GM19025 (cell line): ENCODE data around the gene OXSM.
A peak's percentile ranks its signal among the peaks of the same experiment; 100 is the strongest.

Source experiments
- ATAC-seq: cut with Tn5 transposase; IDR thresholded peaks from one replicate; pipeline ENCODE4 v1.9.1; 2021; ENCODE audit warnings: mild to moderate bottlenecking, low read depth, moderate library complexity; ENCODE audit not compliant: unreplicated experiment

Gene OXSM

DNA sequence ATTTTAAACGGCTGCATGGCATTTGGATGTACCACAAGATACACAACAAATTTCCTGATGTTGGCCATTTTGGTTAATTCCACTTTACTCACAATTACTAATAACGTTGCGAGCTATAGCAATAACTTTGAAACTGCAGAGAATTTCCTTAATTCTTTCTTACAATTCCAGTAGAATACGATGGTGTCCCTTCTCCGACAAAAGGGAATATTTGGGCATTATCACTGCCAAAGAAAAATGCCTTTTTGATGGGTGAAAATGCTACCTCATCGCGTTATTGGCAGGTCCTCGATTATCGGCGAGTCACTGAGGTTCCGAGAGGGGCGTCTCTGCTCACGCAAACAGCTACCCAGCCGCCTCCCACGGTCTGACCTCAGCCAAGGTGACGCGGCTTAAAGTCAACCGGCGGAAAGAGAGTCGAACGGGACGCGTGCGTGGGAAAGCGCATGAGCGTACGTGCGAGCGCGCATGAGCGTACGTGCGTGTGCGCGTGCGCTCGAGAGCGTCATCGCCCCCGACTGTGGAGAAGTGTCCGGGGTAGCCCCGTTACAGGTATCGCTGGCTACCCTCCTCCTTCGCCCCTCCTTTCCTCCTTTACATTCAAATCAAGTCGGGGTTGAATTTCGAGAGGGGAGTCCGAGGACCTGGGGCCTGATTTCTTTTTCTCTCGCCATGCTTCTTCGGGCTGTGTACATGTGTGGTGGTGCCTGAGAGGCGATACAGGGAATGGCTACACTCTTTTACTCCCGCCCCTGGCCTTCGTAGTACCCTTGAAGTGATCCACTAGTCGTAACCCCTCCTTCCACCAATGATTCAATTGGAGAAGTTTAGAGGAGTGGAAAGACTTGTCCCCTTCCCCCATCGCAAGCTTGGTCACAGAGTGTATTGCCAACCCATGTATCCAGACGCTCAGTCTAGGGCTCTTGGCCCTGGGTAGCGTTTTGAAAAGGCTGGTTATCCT, at the start of gene OXSM:
OXSM (plus strand) TSS at position 495 of the 961 bp plus-strand sequence. CDS start 931 bp downstream, outside the sequence.
- ATAC-seq: peak; percentile 93

DNA sequence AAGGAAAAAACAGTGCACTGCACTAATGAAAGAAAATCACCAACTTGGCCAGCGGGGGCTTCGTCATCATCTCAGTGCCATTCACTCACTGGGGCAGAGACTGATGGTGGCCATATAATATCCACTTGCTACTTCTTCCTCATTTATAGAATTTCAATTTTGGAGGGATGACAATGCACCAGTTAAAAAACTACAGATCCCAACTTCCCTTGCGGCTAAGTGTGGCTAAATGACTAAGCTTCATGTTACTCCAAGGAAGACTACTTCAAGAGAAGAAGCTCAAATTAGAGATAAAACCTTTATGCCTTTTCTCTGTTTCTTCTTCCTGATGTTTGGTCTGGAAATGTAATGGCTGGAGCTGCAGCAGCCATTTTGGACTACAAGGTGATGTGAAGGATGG, 45.4 kb upstream of the OXSM start:
- no peak for ATAC-seq

DNA sequence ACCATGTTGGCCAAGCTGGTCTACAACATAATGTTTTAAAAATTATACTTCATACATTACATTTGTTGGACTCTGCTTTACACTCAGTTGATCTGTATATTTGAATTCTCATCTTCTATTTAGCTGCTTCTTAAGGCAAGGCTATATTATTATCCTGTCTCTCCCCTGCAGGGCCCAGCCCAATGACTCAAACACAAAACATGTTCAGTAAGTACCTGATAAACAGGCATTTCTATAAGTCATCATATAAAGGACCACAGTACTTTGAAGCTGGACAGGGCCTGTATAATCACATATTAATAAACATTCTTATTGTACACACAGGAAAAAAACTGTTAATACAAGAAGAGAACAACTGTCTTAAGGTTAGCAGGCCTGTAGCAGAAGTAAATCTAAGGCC, 42.9 kb upstream of the OXSM start:
- no peak for ATAC-seq

DNA sequence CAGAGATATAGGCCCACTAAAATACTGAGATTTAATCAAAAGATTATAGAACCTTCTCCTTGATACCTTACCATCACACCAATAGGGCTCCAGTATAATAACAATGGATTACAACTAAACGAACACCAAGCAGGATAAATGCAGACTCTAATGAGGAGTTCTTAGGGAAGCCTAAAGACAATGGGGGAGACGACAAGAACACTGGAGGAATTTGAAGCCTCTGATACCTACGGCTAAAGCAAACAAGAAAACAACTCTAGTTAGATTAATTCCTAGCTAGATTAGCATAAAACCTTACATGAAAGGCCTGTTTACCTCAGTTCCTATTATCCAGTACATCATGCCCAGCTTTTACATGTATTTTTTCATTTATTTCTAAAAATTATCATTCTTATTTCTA, 41.7 kb upstream of the OXSM start:
- ATAC-seq: no peak

DNA sequence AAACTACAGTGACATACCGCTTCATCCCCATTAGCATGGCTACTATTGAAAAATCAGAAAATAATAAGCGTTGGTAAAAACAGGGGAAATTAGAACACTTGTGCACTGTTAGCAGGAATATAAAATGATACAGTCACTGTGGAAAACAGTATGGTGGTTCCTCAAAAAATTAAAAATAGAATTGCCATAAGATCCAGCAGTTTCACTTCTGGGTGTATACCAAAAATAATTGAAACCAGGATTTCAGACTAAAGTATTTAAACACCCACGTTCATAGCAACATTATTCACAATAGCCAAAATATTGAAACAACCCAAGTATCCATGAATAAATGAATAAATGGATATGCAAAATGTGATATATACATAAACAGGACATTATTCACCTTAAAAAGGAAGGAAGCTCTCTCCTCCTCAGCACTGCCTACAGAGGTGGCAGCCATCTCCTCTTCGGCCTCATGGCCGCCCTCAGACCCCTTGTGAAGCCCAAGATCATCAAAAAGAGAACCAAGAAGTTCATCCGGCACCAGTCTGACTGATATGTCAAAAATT, 40.8 kb upstream of the OXSM start:
- ATAC-seq: no peak

DNA sequence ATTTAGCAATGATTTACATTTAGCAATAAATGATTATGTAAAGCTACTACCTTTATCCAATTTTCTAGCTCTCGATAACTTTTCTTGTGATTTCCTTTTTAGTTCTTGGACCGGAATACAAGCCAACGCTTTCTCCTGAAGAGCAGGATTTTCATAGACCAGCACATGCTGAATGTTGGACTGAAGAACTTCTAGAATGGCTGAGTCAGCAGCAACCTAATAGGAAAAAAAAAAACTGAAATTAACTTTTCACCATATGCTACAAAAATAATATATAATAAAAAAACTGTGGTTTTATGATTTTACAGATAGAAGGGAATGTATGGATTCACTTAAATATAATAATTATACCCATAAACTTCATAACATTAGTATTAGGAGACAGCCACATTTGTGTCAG, 38.8 kb upstream of the OXSM start:
- no peak for ATAC-seq

DNA sequence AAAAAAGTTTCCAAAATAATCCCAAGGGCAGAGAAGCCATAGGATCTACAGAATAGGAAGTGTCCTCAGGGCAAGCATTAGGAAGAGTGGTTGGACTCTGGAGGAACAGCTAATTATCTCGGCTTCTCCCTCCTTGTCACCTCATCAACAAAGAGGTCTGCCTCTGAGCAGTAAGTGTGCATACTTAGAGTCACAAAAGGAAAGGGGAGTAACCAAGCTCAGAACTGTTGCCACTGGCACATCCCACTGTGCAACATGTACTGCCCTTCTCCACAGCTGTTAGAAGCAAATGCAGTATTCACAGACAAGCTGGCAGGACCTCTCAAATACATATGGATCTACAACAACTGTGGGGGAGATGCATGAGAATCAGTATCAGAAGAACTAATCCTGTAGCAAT, 38.2 kb upstream of the OXSM start:
- no peak for ATAC-seq

DNA sequence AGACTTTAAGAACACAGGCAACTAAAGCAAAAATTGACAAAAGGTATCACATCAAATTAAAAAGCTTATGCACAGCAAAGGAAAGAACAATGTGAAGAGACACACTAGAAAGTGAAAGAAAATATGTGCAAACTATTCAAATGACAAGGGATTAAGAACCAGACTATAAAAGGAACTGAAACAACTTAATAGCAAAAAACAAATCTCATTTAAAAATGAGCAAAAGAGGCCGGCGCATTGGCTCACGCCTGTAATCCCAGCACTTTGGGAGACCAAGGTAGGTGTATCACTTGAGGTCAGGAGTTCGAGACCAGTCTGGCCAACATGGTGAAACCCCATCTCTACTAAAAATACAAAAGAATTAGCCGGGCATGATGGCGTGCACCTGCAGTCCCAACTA, 21.0 kb upstream of the OXSM start:
- ATAC-seq: peak; percentile 88

DNA sequence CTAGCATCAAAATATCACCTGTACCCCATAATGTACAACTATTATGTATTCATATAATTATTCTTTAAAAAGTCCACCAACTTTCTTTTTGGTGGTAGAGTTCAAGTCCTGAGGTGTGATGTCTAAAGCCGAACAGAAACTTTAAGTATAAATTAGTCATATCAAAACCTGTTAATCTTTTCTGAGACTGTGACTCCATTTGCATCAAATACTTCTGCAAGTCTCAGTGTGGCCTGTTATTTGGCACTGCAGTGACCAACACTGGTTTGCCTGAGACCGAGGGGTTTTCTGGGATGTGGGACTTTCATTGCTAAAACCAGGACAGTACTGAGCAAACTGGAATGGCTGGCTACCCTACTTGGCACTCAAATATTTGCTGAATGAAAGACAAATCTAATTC, 14.0 kb upstream of the OXSM start:
- peak; percentile 53 for ATAC-seq

DNA sequence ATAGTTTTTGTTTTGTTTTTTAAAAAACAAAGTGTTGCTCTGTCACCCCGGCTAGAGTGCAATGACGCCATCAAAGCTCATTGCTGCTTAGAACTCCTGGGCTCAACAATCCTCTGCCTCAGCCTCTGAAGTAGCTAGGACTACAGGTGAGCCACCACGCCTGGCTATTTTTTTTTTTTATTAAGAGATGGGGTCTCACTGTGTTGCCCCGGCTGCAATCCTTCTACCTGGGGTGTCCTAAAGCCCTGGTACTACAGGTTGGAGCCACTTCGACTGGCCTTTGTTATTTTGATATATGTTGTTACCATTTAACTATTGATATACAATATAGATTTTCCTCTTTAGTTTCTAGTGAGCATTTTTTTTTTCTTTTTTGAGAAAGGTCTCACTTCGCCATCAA, 9.3 kb upstream of the OXSM start:
- no peak for ATAC-seq

DNA sequence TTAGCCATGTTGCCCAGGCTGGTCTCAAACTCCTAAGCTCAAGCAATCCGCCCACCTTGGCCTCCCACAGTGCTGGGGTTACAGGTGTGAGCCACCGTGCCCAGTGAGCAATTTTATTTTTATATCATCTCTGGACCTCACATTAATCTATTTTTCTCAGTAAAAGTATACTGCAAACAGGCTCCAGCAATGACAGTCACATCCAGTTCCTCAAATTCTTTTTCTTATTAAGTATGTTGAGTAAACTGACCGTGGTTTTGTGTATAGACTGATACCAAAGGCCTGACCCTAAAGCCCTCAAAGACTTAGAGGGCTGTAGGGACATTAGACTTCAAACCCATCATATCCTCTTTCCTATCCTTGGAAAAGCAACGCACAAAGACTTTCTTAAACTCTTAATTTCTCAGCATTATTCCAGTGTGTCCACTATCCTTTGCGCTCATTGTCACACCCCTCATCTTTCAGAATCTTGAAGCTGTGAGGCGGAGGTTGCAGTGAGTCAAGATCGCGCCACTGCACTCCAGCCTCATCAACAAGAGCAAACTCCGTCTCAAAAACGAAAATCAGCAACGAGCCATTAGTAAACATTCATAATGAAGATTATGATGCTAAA, 8.6 kb upstream of the OXSM start:
- ATAC-seq: peak; percentile 0

DNA sequence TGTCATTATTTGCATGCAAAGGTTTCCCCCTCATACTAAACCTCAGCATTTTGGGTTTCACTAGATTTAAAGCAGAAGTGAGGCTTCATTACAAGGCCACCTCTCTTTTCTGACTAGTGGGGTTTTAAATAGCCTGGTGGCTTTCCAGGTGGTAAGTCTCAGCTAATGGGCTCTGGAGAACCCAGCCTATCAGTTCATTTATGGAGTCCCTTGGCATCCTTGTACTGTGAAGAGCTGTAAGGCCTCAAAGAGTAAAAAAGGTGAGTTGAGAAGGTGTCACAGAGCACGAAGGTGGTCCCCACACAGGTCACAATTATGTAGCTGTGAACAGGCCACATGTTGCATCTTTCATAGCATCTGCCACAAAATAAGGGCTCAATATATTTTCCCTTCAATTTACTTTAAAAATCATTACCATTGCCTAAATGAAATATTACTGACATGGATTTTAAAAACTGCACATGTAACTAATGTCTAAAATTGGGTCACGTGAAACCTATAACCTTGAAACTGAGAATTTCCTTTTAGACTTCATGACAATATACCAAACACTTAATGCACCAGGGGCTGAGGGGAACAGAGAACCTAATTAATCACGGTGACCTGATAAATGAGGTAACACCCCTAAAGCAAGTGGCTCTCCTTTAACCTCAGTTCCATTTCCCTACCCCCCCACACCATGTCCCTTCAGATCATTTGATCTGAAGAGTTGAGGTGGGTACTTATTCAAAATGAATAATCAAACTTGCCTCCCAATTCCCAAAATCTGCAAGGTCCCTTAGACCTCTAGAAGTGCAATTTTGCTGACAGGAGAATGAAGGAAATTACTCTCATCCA, 7.9 kb upstream of the OXSM start:
- ATAC-seq: peak; percentile 38

DNA sequence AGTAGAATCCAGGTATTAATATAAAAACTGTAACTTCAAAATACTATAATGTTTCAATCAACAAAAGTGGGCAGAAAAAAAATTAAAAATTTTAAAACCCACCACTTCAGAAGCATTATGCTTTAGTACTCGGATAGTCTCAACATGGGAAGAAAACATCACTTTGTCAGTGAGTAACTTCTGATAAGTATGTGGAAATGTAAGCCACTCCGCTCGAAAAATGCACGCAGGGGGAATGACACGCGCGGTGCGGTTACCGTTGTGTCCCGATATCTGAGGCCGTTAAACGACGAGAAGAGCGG, 7.3 kb upstream of the OXSM start:
- no peak for ATAC-seq

DNA sequence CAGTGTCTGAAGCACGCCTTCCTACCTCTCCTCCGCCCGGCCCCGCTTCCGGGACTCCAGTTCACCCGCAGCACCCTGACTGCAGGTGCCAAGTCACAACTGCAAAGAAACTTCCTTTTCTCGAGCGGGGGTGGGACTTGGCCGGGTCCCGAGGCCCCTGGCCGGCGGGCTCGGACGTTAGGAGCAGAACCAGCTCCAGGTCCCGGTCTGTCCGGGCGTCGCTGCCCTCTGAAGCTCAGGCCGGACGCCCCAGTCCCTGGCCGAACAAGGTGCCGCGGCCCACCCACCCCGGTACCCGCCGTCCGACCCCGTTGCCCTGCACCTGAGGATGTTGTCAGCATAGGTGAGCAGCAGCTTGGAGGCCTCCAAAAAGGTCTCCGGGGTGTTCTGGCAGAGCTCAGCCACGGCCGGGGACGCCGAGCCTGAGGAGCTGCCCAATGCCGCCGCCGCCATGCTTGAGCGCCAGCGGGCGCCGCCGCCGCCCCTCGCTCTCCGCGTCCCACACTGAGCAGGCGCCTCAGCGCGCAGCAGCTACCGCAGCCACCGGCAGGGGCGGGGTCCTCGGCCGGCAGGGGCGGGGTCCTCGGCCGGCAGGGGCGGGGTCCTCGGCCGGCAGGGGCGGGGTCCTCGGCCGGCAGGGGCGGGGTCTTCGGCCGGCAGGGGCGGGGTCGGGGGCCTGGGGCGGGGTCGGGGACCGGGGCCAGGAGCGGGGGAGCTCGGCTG, 6.8 kb upstream of the OXSM start, which contains the start of gene NGLY1:
NGLY1 (minus strand) TSS at position 506 of the 723 bp plus-strand sequence; CDS start at position 453, 53 bp downstream.
- peak; percentile 79 for ATAC-seq

DNA sequence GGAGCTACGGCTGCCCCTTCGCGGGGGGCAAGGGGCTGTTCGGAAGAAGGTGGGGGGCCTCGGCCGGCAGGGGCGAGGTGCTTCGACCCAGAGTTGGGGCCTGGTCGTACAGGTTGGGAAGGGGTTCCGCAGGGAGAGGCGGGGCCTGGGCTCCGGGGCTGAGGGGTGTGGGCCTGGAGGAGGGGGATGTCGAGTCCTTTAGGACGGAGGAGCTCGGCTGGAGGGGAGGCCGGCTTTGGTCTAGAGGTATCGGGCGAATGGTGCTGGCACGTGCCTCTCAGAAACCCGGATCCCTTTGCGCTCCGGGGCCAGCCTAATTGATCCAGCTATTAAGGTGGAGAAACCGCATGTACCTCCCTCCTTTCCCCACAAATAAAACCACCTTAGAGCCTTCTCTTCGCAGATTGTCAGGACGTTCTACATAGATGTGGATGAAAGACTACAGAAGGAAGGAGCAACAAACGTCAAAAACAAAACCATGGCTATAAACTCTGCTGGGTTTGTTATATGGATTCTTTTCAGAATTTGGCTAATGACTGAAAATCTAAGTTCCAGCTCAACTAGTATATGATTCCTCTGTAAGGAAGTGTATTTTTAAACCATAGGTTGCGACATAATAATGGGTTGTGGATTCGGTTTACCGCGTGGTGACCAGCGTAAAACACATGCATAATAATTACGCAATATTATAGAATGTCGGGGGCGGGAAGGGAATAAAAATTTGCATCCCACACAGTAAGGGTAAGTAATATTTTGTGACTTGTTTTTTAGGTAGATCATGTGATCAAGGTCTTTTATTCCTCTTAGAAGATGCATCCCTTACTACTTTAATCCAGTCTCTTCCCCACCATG, 6.0 kb upstream of the OXSM start:
- peak; percentile 18 for ATAC-seq

DNA sequence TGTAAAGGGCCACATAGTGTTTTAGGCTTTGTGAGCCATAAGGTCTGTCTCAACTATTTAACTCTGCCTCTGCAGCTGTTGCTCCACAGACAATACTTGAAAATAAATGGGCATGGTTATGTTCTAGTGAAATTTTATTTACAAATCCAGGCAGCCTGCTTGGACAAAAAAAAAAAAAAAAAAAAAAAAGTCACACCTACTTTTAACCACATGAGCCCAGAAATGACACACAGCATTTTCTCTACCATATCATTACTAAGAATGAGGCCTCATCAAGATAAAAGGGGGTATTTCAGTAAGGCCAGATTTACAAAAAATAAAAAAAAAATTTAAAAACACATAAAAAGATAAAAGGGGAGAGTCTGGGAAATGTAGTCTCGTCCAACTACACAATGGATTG, 4.9 kb upstream of the OXSM start:
- no peak for ATAC-seq

DNA sequence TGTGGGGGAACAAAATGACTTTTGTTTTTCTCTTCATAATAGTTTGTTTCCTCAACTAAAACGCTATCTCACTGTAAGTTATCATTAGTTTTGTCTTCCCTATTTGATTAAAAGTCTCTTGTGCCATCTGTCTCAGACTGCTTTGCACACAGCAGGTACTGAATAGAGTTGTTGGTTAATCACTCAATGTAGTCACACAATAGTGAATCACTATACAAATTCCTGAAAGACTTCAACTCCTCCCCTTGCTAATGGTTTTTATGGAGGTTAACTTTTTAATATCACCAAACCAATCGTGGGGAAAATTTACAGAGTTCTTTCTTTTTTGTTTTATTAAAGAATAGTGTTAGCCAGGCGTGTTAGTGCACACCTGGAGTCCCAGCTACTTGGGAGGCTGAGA, 4.1 kb upstream of the OXSM start:
- no peak for ATAC-seq

DNA sequence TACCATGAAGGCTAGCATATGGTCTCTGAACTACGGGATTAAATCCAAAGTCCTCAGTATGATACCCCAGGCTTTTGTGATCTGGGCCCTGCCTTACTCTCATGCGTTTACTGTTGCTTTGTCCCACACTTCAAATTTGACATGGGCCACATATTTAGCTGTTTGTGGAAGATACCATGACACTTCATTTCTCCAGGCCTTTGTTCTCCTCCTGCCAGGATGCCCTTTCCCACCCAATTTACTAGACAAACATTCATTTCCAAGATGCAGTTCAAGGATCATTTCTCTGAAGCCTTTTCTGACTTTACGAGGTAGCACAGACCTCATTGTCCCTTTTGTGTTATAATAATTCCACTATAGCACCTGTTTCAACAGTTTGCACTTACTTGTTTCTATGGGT, 2.2 kb upstream of the OXSM start:
- ATAC-seq: no peak

DNA sequence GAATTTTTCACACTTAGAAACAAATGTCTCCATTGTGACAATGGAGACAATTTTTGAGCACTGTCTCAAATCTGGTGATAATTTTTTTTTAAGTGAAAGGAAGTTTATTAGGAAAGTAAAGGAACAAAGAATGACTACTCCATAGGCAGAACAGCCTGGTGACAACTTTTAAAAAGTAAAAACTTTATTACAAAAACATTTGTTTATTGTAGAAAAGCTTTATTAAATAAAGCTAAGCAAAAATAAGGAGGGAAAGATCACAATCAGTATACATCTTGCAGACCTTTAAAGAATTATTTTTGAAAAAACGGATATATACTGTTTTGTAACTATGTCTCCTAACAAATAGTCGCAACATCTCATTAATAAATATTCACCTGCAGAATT, 688 bp upstream of the OXSM start:
- ATAC-seq: no peak
